Mucosa of rectum (tissue), 2 donors: ENCODE measurements around the gene ST6GALNAC1.
"Not testable (repeated sequence)": the region's sequence is repeated elsewhere in the genome, so short reads cannot be mapped to it uniquely, and the experiment has no call there.

Experiments
- H3K27ac ChIP-seq, 2 donors: one replicate each; pipeline ENCODE4 v1.7.0; 2013; ENCODE audit warnings: inconsistent platforms in 2 of 2, low read depth in 2 of 2, low read length in 2 of 2
- H3K27me3 ChIP-seq, 2 donors: one replicate each; pipeline ENCODE4 v1.7.0; 2013; ENCODE audit warnings: low read length in 2 of 2; ENCODE audit not compliant: control insufficient read depth in 2 of 2, insufficient read depth in 2 of 2
- H3K36me3 ChIP-seq, 2 donors: one replicate each; pipeline ENCODE4 v1.7.0; 2013; ENCODE audit warnings: low read length in 2 of 2; ENCODE audit not compliant: control insufficient read depth in 2 of 2, insufficient read depth in 2 of 2
- H3K4me1 ChIP-seq, 2 donors: one replicate each; pipeline ENCODE4 v1.7.0; 2013; ENCODE audit warnings: low read length in 2 of 2, mild to moderate bottlenecking in 1 of 2; ENCODE audit not compliant: control insufficient read depth in 2 of 2, insufficient read depth in 2 of 2
- H3K4me3 ChIP-seq, 2 donors: one replicate each; pipeline ENCODE4 v1.7.0; 2013; ENCODE audit warnings: low read length in 2 of 2
- H3K9ac ChIP-seq, 2 donors: one replicate each; pipeline ENCODE4 v1.7.0; 2013; ENCODE audit warnings: low read length in 2 of 2, low read depth in 1 of 2, mild to moderate bottlenecking in 1 of 2
- H3K9me3 ChIP-seq, 2 donors: one replicate each; pipeline ENCODE4 v1.7.0; 2013; ENCODE audit warnings: low read length in 2 of 2; ENCODE audit not compliant: control insufficient read depth in 2 of 2
- donor health status: healthy.
- donor health status: Normal muscosa, but diverticular disease.

The ST6GALNAC1 gene

DNA sequence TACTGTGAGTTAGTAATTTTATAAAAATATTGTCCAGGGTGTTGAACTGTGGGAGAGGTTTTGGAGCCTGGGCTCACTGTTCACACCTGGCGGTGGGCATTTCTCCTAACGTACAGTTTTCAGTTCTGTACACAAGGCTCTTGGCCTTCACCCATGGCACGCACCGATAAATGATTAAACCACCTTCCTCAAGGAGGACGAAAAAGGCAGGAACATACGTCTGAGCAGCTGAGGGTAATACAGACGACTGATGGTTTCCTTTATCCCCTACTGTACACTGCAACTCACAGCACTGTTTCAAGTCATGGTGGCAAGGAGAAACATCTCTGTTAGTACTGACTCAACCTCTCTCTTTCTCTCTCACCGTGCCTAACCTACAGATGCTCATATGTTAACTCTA is 1.4 kb upstream of the ST6GALNAC1 start:
- peaks cover 12 to 31% of the 10 kb centered on the region in 2 donors for H3K4me1 ChIP-seq
- no peaks in the 10 kb centered on the region for H3K9me3 ChIP-seq
- peak overlapping the region in 1 of 2 donors; percentile 34 for H3K9ac ChIP-seq
- peak overlapping the region; percentile 50 to 60 for H3K4me3 ChIP-seq
- H3K36me3 ChIP-seq = peaks cover 0 to 2% of the 10 kb centered on the region in 2 donors
- no peaks in the 10 kb centered on the region for H3K27me3 ChIP-seq
- H3K27ac ChIP-seq = peak overlapping the region; percentile 91

DNA sequence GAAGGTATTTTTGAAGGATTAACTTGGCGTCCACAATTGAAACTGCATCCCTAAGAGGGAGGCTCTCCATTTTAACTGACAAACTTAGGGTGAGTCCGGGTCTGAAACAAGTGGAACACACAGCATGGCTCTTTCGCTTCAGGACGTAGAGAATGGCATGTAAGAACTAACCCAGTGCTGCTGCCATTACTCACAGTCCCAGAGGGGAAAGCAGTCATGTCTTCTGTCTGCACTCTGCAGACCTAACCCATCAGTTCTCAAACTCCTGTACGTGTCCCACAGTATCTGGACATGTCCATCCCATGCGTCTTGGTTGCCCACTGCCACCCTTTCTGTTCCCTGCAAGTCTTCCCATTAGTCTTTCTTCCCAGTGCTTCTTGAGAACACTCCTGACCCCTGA is 563 bp downstream of the ST6GALNAC1 start:
- Histone ChIP-seq H3K9ac (peak overlapping the region; percentile 91), H3K27ac (peak overlapping the region; percentile 91), H3K9me3 (no peaks in the 10 kb centered on the region), H3K36me3 (peaks cover 0 to 2% of the 10 kb centered on the region in 2 donors), H3K4me3 (peak overlapping the region; percentile 86 to 88), H3K27me3 (no peaks in the 10 kb centered on the region), H3K4me1 (peaks cover 12 to 35% of the 10 kb centered on the region in 2 donors)

DNA sequence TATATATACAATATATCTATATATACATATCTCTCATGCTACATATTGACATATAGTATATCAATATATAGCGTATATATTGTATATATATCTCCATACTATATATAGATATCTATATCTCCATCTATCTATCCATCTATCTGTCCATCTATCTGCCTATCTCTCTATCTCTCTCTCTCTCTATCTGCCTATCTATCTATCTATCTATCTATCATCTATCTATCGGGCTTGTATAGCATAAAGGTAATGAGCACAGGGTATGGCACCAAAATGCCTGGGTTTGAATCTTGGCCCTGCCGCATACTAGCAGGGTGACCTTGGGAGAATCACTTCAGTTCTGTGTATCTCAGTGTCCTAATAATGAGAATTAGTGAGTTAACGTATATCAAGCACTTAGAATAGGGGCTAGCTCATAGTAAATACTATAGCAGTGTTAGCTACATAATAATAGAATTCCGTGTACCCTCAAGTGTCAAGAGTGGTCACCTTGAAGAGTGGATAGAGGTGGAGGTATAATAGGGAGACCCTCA is 1.5 kb downstream of the ST6GALNAC1 start:
- Histone ChIP-seq H3K4me3 (peak overlapping the region; percentile 86 to 88), H3K27me3 (no peaks in the 10 kb centered on the region), H3K27ac (peak overlapping the region; percentile 91), H3K9me3 (no peaks in the 10 kb centered on the region), H3K36me3 (peaks cover 4 to 5% of the 10 kb centered on the region in 2 donors), H3K9ac (peak overlapping the region; percentile 91), H3K4me1 (peaks cover 12 to 33% of the 10 kb centered on the region in 2 donors)

DNA sequence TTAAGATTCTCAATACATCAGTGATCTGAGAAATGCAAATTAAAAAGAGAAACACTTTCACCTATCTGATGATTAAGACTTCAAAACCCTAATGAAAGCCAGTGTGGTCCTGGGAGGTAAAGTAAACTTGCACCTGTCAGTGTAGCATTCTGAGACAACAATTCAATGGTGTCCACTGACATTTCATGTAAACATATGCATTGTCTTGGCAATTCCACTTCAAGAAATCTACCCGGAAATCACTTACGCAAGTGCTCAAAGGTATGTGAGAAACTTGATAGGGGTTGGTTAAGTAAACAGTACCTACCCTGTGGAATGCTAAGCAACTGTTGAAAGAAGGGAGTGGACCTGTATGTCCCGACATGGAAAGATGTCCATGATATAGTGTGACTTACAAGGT is 2.1 kb downstream of the ST6GALNAC1 start:
- Histone ChIP-seq H3K4me3 (peak overlapping the region; percentile 86 to 88), H3K36me3 (peaks cover 4 to 5% of the 10 kb centered on the region in 2 donors), H3K27ac (peak overlapping the region; percentile 25 to 66)

DNA sequence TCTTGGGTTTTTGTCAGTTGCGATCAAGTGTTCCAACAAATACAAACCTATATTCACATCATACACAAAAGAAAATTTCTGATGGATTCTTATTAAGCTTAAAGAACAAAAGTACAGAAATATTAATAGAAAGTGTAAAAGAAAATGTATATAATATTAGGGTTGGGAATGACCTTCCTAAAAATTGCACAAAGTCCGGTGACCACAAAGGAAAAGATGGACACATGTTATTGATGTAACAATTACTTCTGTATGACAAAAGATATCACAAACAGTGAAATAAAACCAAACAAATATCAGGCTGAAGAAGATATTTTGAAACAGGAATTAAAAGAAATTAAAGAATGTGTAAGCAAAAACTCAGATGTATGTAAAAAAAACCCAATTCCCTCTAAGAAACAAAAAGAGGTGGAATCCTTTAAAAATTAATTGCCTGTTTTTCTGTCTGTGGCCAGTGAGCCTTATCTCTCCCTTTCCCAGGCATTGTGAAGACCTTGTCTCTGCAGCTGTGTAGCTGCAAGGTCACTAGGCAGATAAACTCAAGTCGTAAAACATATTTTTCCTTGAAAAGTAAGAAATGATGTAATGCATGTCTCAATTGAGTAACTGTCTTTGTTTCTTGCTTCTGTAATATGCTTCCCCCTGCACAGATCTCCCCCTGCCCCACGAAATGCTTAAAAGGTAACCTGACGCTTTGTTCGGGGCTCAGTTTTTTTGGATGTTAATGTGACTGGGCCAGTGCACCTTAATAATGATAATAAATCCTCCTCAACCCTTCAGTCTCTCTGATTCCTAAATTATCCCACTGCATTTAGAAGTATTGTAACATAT is 2.8 kb downstream of the ST6GALNAC1 start:
- peak overlapping the region; percentile 58 to 87 for H3K27ac ChIP-seq
- H3K36me3 ChIP-seq = peaks cover 4 to 11% of the 10 kb centered on the region in 2 donors
- H3K9me3 ChIP-seq = no peaks in the 10 kb centered on the region
- H3K27me3 ChIP-seq = no peaks in the 10 kb centered on the region
- H3K9ac ChIP-seq = peak overlapping the region; percentile 63 to 78
- H3K4me1 ChIP-seq = peaks cover 10 to 30% of the 10 kb centered on the region in 2 donors
- peak overlapping the region; percentile 86 to 88 for H3K4me3 ChIP-seq

More for the DNA sequence above, 2.1 kb downstream of the ST6GALNAC1 start:
- H3K4me1 ChIP-seq = peaks cover 12 to 33% of the 10 kb centered on the region in 2 donors
- no peaks in the 10 kb centered on the region for H3K27me3 ChIP-seq
- H3K9me3 ChIP-seq = no peaks in the 10 kb centered on the region
- peak overlapping the region in 1 of 2 donors; percentile 78 for H3K9ac ChIP-seq

DNA sequence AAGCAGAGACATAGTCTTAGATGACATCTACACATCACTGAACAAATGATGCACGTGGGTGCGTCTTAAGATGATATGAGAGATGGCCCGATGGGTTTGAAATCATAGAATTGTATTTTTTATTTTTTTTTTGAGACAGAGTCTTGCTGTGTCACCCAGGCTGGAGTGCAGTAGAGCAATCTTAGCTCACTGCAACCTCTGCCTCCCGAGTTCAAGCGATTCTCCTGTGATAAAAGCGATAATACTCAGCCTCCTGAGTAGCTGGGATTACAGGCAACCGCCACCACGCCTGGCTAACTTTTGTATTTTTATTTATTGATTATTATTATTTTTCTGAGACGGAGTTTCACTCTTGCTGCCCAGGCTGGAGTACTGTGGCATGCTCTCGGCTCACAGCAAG is 5.3 kb downstream of the ST6GALNAC1 start:
- Histone ChIP-seq H3K4me3 (no peak overlapping the region), H3K27me3 (no peaks in the 10 kb centered on the region), H3K36me3 (peaks cover 14 to 17% of the 10 kb centered on the region in 2 donors), H3K9me3 (no peaks in the 10 kb centered on the region), H3K27ac (peak overlapping the region in 1 of 2 donors; percentile 39), H3K4me1 (peaks cover 7 to 15% of the 10 kb centered on the region in 2 donors), H3K9ac (peak overlapping the region in 1 of 2 donors; percentile 78)

DNA sequence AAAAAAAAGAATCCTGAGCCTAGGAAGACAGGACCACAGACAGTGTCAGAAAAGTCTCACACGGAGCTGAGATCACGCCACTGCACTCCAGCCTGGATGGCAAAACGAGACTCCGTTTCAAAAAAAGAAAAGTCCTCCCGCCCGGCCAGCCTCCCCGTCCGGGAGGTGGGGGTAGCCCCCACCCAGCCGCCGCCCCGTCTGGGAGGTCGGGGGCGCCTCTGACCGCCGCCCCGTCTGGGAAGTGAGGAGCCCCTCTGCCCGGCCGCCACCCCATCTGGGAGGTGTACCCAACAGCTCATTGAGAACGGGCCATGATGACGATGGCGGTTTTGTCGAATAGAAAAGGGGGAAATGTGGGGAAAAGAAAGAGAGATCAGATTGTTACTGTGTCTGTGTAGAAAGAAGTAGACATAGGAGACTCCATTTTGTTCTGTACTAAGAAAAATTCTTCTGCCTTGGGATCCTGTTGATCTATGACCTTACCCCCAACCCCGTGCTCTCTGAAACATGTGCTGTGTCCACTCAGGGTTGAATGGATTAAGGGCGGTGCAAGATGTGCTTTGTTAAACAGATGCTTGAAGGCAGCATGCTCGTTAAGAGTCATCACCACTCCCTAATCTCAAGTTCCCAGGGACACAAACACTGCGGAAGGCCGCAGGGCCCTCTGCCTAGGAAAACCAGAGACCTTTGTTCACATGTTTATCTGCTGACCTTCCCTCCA is 6.9 kb downstream of the ST6GALNAC1 start:
- H3K27me3 ChIP-seq, H3K27ac ChIP-seq, H3K4me3 ChIP-seq, H3K9ac ChIP-seq, H3K9me3 ChIP-seq: not testable (repeated sequence)
- H3K4me1 ChIP-seq = peaks cover 7 to 15% of the 10 kb centered on the region in 2 donors
- H3K36me3 ChIP-seq = peaks cover 17 to 26% of the 10 kb centered on the region in 2 donors

DNA sequence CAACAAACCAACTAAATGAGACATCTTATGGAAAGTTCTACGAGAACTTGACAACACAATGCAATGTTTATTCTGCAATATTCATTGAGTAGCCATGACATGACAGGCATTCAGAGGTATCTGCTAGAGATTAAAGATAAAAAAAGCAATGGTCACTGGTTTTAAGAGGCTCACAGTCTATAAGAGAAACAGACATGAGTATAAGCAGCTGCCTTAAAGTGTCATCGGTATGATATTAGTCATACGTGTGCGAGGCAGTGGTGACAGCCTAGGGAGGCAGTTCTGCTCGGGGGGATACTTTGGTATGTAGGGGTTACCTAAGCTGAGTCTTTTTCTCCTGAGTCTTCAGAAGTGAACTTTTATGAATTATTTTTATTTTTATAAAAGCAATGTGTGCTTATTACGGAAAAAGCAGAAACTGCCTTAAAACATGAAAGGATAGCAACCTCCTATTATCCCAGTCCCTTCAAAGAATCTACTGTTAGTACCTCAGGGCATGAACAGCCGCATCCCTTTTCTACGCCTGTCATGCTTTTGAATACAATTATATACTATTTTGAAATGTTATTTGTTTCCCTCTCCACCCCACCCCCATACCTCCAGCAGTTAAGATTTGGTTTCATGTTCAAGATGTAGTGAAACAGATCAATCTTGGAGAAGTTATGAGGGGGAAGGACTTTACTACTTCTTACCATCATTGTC is 7.7 kb downstream of the ST6GALNAC1 start:
- H3K9me3 ChIP-seq = no peaks in the 10 kb centered on the region
- no peak overlapping the region for H3K4me3 ChIP-seq
- peaks cover 7 to 15% of the 10 kb centered on the region in 2 donors for H3K4me1 ChIP-seq
- H3K9ac ChIP-seq = no peak overlapping the region
- H3K27me3 ChIP-seq = no peaks in the 10 kb centered on the region
- H3K27ac ChIP-seq = no peak overlapping the region
- H3K36me3 ChIP-seq = peaks cover 21 to 26% of the 10 kb centered on the region in 2 donors

DNA sequence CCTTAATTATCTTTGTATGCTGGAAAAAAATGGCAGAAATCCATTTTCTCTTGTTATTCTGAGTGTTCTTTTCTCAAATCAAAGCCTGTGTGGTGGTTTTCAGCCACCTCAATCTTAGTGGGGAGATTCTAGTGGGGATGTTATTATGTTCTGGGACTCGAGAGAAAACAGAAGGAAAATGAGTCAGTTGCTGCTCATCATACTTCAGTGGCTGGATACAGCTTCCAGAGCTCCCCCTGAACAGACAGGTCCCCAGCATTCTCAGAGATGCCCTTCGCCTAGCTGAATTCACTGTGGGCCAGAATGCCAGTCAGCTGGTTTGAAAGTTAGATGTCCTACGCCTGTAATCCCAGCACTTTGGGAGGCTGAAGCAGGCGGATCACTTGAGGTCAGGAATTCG is 8.5 kb downstream of the ST6GALNAC1 start:
- Histone ChIP-seq H3K27me3 (no peaks in the 10 kb centered on the region), H3K4me1 (peaks cover 7 to 11% of the 10 kb centered on the region in 2 donors), H3K9ac (no peak overlapping the region), H3K9me3 (no peaks in the 10 kb centered on the region), H3K4me3 (no peak overlapping the region), H3K36me3 (peaks cover 21 to 26% of the 10 kb centered on the region in 2 donors), H3K27ac (no peak overlapping the region)
